HG03521 (cell line): Measurements from ENCODE around the gene TMEM235.

Experiments
- ATAC-seq: cut with Tn5 transposase; IDR thresholded peaks from one replicate; pipeline ENCODE4 v1.9.1; 2021; ENCODE audit warnings: mild to moderate bottlenecking, moderate library complexity; ENCODE audit not compliant: unreplicated experiment

TMEM235 gene

GRCh38 chr17:78230996-78231935 lies at the start of gene TMEM235:
Gene TMEM235, plus strand, starts transcription at chr17:78231631. Its CDS starts 393 bp downstream, at chr17:78232024.
- no peak for ATAC-seq

- ATAC-seq = no peak
These were observed 48.9 kb upstream of the TMEM235 start for GRCh38 chr17:78182504-78182903.

GRCh38 chr17:78183916-78184315 lies 47.5 kb upstream of the TMEM235 start:
- ATAC-seq = no peak

- no peak for ATAC-seq
These were observed 47.1 kb upstream of the TMEM235 start for GRCh38 chr17:78184351-78184750.

GRCh38 chr17:78184868-78185267 lies 46.6 kb upstream of the TMEM235 start:
- no peak for ATAC-seq

GRCh38 chr17:78185981-78186691 lies 45.3 kb upstream of the TMEM235 start:
- ATAC-seq = no peak

GRCh38 chr17:78186692-78187595 lies 44.5 kb upstream of the TMEM235 start, which contains the start of the genes AFMID and TK1:
Gene AFMID, plus strand, starts transcription at chr17:78187362. Its CDS starts 9 bp downstream, at chr17:78187371.
Gene TK1, minus strand, starts transcription at chr17:78187052. Its CDS starts 58 bp downstream, at chr17:78186994.
- peak; percentile 90 for ATAC-seq

GRCh38 chr17:78196716-78197115 lies 34.7 kb upstream of the TMEM235 start:
- no peak for ATAC-seq

GRCh38 chr17:78197147-78197832 lies 34.1 kb upstream of the TMEM235 start:
- no peak for ATAC-seq

GRCh38 chr17:78200451-78200850 lies 31.0 kb upstream of the TMEM235 start:
- ATAC-seq = no peak

GRCh38 chr17:78202666-78203065 lies 28.8 kb upstream of the TMEM235 start:
- no peak for ATAC-seq

GRCh38 chr17:78204387-78205123 lies 26.9 kb upstream of the TMEM235 start:
- ATAC-seq = no peak

- ATAC-seq = no peak
These were observed 26.2 kb upstream of the TMEM235 start for GRCh38 chr17:78205124-78205775.

- no peak for ATAC-seq
These were observed 25.1 kb upstream of the TMEM235 start for GRCh38 chr17:78206298-78206697.

GRCh38 chr17:78208486-78208885 lies 22.9 kb upstream of the TMEM235 start:
- no peak for ATAC-seq

GRCh38 chr17:78210111-78210510 lies 21.3 kb upstream of the TMEM235 start:
- no peak for ATAC-seq

- ATAC-seq = no peak
These were observed 20.4 kb upstream of the TMEM235 start for GRCh38 chr17:78211032-78211431.

- ATAC-seq = peak; percentile 94
These were observed 17.3 kb upstream of the TMEM235 start, which contains the start of gene BIRC5 for GRCh38 chr17:78214016-78214705. Gene BIRC5, plus strand, starts transcription at chr17:78214253. Its CDS starts 64 bp downstream, at chr17:78214317.
